CD4-positive, alpha-beta T cell treated with Interleukin-15 for 4 hours (primary cell): Measurements from ENCODE around the gene FOXK1.

Experiments
- DNase-seq: peaks from one replicate; pipeline ENCODE4 v3.0.0-alpha.2; 2020; ENCODE audit warnings: low spot score

Gene FOXK1

DNA sequence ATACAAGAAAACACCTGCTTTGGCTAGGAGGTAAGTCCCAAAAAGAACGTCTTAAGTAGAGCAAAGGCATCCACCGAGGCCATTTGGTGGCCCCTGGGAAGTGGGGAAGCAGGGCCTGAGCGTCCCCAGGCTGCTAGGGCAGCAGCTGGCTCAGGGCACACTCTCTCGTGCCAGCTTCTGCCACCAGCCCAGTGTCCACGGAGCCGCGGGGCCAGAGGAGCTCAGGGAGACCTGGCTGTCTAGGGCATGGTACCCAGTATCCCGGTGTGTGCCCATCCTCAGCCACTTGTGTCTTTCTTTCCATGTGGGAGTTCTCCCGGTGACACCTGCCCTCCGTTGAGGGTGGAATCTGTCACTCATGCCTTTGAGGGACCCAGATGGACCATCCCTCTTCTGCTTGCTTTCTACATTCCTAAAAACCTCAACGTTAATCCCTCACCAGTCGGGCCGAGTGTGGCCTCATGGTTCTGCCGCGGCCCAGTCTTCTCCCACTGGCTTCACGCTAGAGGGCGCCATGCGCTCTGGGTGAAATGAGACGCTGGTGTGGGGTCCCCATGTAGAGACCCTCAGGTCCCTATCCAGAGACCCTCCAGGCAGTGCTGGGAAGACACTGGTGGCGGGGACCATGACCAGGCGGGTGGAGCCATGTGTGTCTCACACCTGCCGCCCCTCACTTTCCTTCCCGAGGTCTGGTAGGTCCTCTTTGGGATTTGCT is 83.8 kb downstream of the FOXK1 start:
- DNase-seq, result no peak

- DNase-seq, result no peak
Measured at GRCh38 chr7:4766666-4767519, 84.8 kb downstream of the FOXK1 start.

GRCh38 chr7:4768597-4769569 is 86.8 kb downstream of the FOXK1 start:
- DNase-seq, result no peak

DNA sequence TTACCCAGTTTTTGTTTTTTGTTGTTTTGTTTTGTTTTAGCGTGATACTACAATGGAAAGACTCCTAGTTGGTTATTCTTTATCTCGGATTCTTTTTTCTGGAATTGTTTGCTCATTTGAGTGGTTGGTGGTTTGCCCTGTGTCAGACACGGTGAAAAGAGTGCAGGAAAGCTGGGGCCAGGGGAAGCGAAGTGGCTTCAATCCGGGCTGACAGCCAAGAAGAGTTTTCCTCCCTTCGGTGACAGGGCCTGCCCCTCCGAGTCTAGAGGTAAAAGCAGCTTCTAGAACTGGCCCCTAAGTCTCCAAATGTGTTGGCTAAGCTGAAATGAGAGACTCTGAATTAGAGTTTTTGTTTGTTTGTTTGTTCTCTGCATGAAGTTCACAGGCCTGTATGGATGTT is 87.7 kb downstream of the FOXK1 start:
- no peak for DNase-seq

DNA sequence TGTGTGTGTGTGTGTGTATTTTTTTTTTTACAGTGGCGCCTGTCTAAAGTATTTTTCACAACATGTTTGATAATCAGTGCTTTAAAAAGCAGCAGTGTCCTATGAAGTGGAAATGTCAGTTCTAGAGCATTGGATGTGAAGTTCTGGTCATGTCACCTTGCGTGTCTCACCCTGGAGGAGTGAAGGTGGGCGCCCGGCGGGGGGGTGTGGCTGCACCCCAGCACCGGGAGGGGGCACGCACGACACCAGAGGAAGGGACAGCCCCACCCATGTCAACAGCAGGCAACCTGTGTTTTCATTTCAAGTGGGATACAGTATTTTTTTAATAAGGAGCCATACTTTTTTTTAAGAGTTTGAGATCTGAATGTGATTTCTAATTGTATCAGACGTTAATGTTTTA is 88.8 kb downstream of the FOXK1 start:
- no peak for DNase-seq

DNA sequence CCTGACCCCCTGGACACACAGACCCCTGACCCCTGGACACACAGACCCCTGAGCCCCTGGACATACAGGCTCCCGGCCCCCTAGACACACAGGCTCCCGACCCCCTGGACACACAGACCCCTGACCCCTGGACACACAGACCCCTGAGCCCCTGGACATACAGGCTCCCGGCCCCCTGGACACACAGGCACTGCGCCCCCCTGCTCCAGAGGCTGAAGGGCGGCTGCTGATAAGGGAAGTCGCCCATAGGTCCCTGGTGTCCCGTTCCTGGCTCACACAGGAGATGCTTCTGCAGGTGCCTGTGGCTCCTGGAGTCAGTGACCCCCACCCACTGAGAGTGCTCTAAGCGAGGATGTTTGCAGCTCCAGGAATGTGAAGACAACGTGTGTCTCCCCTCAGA is 89.6 kb downstream of the FOXK1 start:
- DNase-seq, result no peak

- no peak for DNase-seq
Measured at GRCh38 chr7:4772306-4772705, 90.2 kb downstream of the FOXK1 start.

DNA sequence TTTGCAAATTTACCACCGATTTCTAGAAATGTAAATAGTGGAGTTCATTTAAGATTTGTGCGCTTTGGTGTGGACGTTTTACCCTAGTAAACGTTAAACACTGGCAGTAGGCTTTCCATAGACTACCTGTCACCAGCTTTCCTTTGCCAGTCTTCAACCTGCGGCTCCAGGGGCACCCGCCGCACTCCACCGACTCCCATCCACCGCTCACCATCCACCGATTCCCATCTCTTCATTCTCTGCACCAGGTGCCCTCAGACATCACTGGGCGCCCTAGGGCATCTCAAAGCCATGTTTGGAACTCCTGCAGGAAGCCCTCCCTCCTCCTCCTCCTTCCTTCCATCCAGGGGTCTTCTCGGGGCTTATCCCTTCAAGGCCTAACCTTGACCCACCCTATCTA is 91.9 kb downstream of the FOXK1 start:
- no peak for DNase-seq

- DNase-seq, result no peak
Measured at GRCh38 chr7:4774658-4775249, 92.7 kb downstream of the FOXK1 start.

DNA sequence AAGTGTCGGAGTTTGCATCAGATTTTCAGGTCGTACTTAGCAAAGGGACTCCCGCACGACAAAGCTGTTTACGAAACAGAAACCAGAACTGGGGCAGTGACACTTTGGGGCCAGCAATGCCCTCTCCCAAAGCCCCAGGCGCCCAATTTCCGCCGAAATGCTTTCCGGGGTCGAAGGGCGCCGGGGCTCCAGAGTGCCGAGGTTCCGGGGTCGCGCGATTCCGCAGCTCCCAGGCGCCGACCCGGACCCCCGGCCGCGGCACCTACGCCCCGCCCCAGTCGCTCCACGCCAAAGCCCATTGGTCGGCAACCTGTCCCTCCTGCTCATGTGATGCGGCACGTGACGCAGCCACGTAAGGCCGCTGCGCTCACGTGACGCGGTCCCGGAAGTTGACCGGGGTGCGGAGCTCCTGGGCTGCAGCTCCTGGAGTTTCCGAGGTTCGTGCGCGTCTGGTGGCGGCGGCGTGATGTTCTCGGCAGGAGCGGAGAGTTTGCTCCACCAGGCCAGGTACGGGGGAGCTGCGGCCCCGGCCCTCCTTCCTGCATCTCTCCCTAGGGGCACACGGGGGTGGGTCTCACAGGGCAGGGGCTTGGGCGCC is 93.3 kb downstream of the FOXK1 start, which contains the start of gene AP5Z1:
Gene AP5Z1 (plus strand): TSS at position 374 of the 598 bp plus-strand sequence. CDS start 93 bp downstream, at position 467.
- peak; percentile 95 for DNase-seq

DNA sequence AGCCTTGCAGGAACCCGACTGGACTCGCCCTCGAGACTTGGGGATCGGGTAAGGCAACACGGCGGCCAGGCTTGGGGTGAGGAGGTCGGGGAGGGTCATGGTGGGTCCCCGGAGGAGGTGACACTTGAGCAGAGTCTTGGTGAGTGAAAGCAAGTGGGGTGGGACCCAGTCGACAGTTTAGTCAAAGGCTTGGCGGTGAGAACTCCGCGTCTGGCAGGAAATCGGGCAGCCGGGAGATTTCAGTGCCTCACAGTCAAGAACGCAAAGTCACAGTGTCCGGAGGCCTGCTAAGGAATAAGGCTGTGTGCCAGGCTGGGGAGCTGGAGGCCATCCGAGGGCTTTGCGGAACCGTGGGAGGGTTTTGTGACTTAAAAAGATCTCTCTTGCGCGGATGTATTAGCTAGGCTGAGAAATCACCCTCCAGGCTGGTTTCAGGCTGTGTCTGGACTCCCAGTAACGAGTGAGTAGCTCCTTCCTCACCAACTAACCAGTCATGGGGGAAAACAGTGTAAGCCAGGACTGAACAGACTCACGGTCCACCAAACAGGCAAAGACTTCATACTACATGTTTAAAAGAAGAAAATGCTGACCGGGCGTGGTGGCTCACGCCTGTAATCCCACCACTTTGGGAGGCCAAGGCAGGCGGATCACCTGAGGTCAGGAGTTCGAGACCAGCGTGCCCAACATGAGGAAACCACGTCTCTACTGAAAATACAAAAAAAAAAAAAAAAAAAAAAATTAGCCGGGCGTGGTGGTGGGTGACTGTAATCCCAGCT is 93.9 kb downstream of the FOXK1 start:
- DNase-seq, result peak; percentile 49

DNA sequence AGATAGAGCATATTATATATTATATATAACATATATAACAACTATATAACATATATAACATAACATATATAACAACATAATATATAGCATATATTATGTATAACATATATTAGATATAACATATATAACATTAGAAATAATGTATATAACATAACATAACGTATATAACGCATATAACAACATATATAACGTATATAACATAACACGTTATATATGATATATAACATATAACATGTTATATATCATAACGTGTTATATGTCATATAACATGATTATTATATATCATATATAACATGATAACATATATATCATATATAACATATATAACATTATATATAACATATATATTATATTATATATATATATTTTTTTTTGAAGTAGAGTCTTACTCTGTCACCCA is 97.0 kb downstream of the FOXK1 start:
- no peak for DNase-seq

DNA sequence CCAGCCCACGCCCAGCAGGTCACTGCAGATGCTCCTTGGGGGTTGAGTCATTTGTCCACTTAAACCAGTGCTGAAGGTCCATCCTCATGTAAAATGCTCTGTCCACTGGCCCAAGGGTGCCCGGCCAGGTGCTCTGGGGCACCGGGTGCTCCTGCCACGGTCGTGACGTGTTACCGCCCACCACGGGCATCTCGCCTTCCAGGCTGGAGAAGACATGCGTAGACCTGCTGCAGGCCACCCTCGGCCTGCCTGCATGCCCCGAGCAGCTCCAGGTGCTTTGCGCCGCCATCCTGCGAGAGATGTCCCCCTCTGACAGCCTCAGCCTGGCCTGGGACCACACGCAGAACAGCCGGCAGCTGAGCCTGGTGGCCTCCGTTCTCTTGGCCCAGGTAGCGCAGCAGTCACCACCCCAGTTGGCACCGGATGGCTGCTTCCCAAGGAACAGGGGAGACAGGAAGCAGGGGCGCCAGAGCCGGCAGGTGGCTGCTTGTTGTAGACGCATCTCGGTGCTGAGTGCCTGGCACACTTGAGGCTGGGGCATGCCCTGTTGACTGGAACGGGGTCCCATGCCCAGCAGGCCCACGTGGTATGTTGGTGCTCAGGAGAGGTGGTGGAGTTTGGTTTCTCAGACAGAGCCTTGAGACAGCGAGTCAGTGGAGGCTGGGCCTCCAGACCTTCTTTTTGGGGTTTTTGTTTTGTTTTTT is 99.4 kb downstream of the FOXK1 start:
- DNase-seq, result no peak

- no peak for DNase-seq
Measured at GRCh38 chr7:4782333-4783291, 100.5 kb downstream of the FOXK1 start.

- DNase-seq, result no peak
Measured at GRCh38 chr7:4783292-4783652, 101.2 kb downstream of the FOXK1 start.

GRCh38 chr7:4783762-4784351 is 101.8 kb downstream of the FOXK1 start:
- DNase-seq, result no peak

GRCh38 chr7:4784799-4785198 is 102.7 kb downstream of the FOXK1 start:
- no peak for DNase-seq

- no peak for DNase-seq
Measured at GRCh38 chr7:4785371-4785770, 103.3 kb downstream of the FOXK1 start.
